HG02642 (cell line): Measurements from ENCODE around the gene MBNL1.
"Not testable (repeated sequence)": the region's sequence is repeated elsewhere in the genome, so short reads cannot be mapped to it uniquely, and the experiment has no call there.

Experiments
- ATAC-seq: cut with Tn5 transposase; IDR thresholded peaks from one replicate; pipeline ENCODE4 v1.9.1; 2021; ENCODE audit warnings: mild to moderate bottlenecking; ENCODE audit not compliant: unreplicated experiment, poor library complexity

The MBNL1 gene

GRCh38 chr3:152365766-152366593 lies 97.3 kb downstream of the MBNL1 start:
- no peak for ATAC-seq

GRCh38 chr3:152367192-152367591 lies 98.5 kb downstream of the MBNL1 start:
- ATAC-seq = not testable (repeated sequence)

GRCh38 chr3:152372633-152373032 lies 103.9 kb downstream of the MBNL1 start:
- ATAC-seq = not testable (repeated sequence)

- ATAC-seq = no peak
Observed at GRCh38 chr3:152373379-152373778, 104.7 kb downstream of the MBNL1 start.

GRCh38 chr3:152374262-152374990 lies 105.7 kb downstream of the MBNL1 start:
- peak; percentile 36 for ATAC-seq

GRCh38 chr3:152375546-152375945 lies 106.8 kb downstream of the MBNL1 start:
- ATAC-seq = no peak

GRCh38 chr3:152376351-152377183 lies 107.8 kb downstream of the MBNL1 start:
- peak; percentile 88 for ATAC-seq

- ATAC-seq = no peak
Observed at GRCh38 chr3:152377184-152377570, 108.4 kb downstream of the MBNL1 start.

- ATAC-seq = no peak
Observed at GRCh38 chr3:152379415-152380042, 110.8 kb downstream of the MBNL1 start.

GRCh38 chr3:152380043-152380442 lies 111.3 kb downstream of the MBNL1 start:
- no peak for ATAC-seq

- peak; percentile 35 for ATAC-seq
Observed at GRCh38 chr3:152381881-152382295, 113.2 kb downstream of the MBNL1 start.

GRCh38 chr3:152382312-152383135 lies 113.8 kb downstream of the MBNL1 start:
- no peak for ATAC-seq

- ATAC-seq = no peak
Observed at GRCh38 chr3:152383136-152383606, 114.4 kb downstream of the MBNL1 start.

GRCh38 chr3:152384412-152384811 lies 115.7 kb downstream of the MBNL1 start:
- no peak for ATAC-seq

GRCh38 chr3:152385761-152386160 lies 117.0 kb downstream of the MBNL1 start:
- ATAC-seq = no peak

GRCh38 chr3:152386208-152386607 lies 117.5 kb downstream of the MBNL1 start:
- no peak for ATAC-seq

- no peak for ATAC-seq
Observed at GRCh38 chr3:152388631-152389030, 119.9 kb downstream of the MBNL1 start.

- ATAC-seq = no peak
Observed at GRCh38 chr3:152389316-152389934, 120.7 kb downstream of the MBNL1 start.

GRCh38 chr3:152390647-152391046 lies 121.9 kb downstream of the MBNL1 start:
- no peak for ATAC-seq
